Natural killer cell treated with Interleukin-12 subunit alpha and Interleukin-12 subunit beta and Interleukin-15 and Interleukin-18, amount 100 ng/mL, for 72 hours (primary cell): ENCODE results near the gene DDOST. TPM values are rescaled to one million over a fixed set of nuclear protein-coding genes. Genes with fewer than 3 reads are reported as not detected.
"Not testable (repeated sequence)": the region's sequence is repeated elsewhere in the genome, so short reads cannot be mapped to it uniquely, and the experiment has no call there.

Experiments used
- ATAC-seq, 2 donors: fragments of 150-1000 bp; cut with Tn5 transposase in 1 of 2; sonication (Bioruptor Pico), chemical (Tn5 transposase) in 1 of 2; 2 replicates each; pipeline ENCODE4 v1.10.0; 2021
- DNase-seq: peaks from one replicate; pipeline ENCODE4 v3.0.0; 2022; ENCODE audit warnings: low spot score
- H3K27ac Mint-ChIP-seq, 2 donors: 1 replicate in 1 of 2; 2 replicates in 1 of 2; pipeline ENCODE4 v1.8.0; 2022; ENCODE audit warnings: mixed read lengths in 2 of 2, mild to moderate bottlenecking in 1 of 2, moderate library complexity in 1 of 2
- H3K27me3 Mint-ChIP-seq, 2 donors: 1 replicate in 1 of 2; 2 replicates in 1 of 2; pipeline ENCODE4 v1.8.0; 2022; ENCODE audit warnings: mixed read lengths in 2 of 2
- H3K36me3 Mint-ChIP-seq: one replicate; pipeline ENCODE4 v1.8.0; 2022; ENCODE audit warnings: mixed read lengths
- H3K4me1 Mint-ChIP-seq, 2 donors: 1 replicate in 1 of 2; 2 replicates in 1 of 2; pipeline ENCODE4 v1.8.0; 2022; ENCODE audit warnings: low read depth in 2 of 2, mixed read lengths in 2 of 2, mild to moderate bottlenecking in 1 of 2
- H3K4me3 Mint-ChIP-seq: one replicate; pipeline ENCODE4 v1.8.0; 2022; ENCODE audit warnings: mixed read lengths
- H3K9me3 Mint-ChIP-seq: 2 replicates; pipeline ENCODE4 v1.8.0; 2022; ENCODE audit warnings: mixed read lengths
- total RNA-seq, 2 donors: library from RNA; stranded (reverse); gene quantifications; one replicate each; pipeline ENCODE4 v1.2.3, GENCODE V29; 2022

Gene DDOST
- total RNA-seq, 2 donors from 2014 or later = 176 to 227 TPM

- H3K27me3 Mint-ChIP-seq = peaks cover 0 to 13% of the 10 kb centered on the region in 2 donors
- DNase-seq (no peak), ATAC-seq (no peak)
- no peaks in the 10 kb centered on the region for H3K9me3 Mint-ChIP-seq
- H3K27ac Mint-ChIP-seq = no peak overlapping the region
- no peaks in the 10 kb centered on the region for H3K36me3 Mint-ChIP-seq
- no peak overlapping the region for H3K4me3 Mint-ChIP-seq
- H3K4me1 Mint-ChIP-seq = no peaks in the 10 kb centered on the region
Measured at GRCh38 chr1:20618550-20618949, 42.6 kb downstream of the DDOST start.

- no peak for DNase-seq
- Mint-ChIP-seq H3K4me1 (no peaks in the 10 kb centered on the region), H3K36me3 (no peaks in the 10 kb centered on the region), H3K27me3 (peaks cover 0 to 15% of the 10 kb centered on the region in 2 donors), H3K4me3 (no peak overlapping the region), H3K9me3 (no peaks in the 10 kb centered on the region), H3K27ac (no peak overlapping the region)
- ATAC-seq = no peak
Measured at GRCh38 chr1:20616847-20617487, 44.2 kb downstream of the DDOST start.

GRCh38 chr1:20615946-20616846, 45.0 kb downstream of the DDOST start:
- Mint-ChIP-seq H3K4me1 (no peaks in the 10 kb centered on the region), H3K27ac (no peak overlapping the region)

GRCh38 chr1:20614131-20614579, 47.0 kb downstream of the DDOST start:
- ATAC-seq (no peak), DNase-seq (no peak)
- Mint-ChIP-seq H3K27me3 (peaks cover 0 to 13% of the 10 kb centered on the region in 2 donors), H3K9me3 (no peaks in the 10 kb centered on the region), H3K36me3 (no peaks in the 10 kb centered on the region), H3K4me3 (no peak overlapping the region), H3K27ac (peak overlapping the region in 1 of 2 donors; percentile 8), H3K4me1 (no peaks in the 10 kb centered on the region)

More at GRCh38 chr1:20615946-20616846, 45.0 kb downstream of the DDOST start:
- H3K4me3 Mint-ChIP-seq = no peak overlapping the region
- ATAC-seq = no peak
- no peaks in the 10 kb centered on the region for H3K36me3 Mint-ChIP-seq
- H3K27me3 Mint-ChIP-seq = peaks cover 0 to 15% of the 10 kb centered on the region in 2 donors
- no peaks in the 10 kb centered on the region for H3K9me3 Mint-ChIP-seq
- DNase-seq = no peak

- no peaks in the 10 kb centered on the region for H3K9me3 Mint-ChIP-seq
- H3K4me1 Mint-ChIP-seq = no peaks in the 10 kb centered on the region
- no peak for DNase-seq
- no peak overlapping the region for H3K4me3 Mint-ChIP-seq
- no peak overlapping the region for H3K27ac Mint-ChIP-seq
- H3K36me3 Mint-ChIP-seq = no peaks in the 10 kb centered on the region
- no peak for ATAC-seq
- H3K27me3 Mint-ChIP-seq = peaks cover 0 to 11% of the 10 kb centered on the region in 2 donors
Measured at GRCh38 chr1:20612221-20612746, 48.9 kb downstream of the DDOST start.

- Mint-ChIP-seq H3K27ac (no peak overlapping the region), H3K36me3 (no peaks in the 10 kb centered on the region), H3K4me3 (no peak overlapping the region), H3K4me1 (no peaks in the 10 kb centered on the region), H3K27me3 (peaks cover 0 to 8% of the 10 kb centered on the region in 2 donors), H3K9me3 (no peaks in the 10 kb centered on the region)
- DNase-seq = no peak
- ATAC-seq = no peak
Measured at GRCh38 chr1:20611652-20612051, 49.5 kb downstream of the DDOST start.

GRCh38 chr1:20610970-20611369, 50.2 kb downstream of the DDOST start:
- H3K27me3 Mint-ChIP-seq = peaks cover 0 to 5% of the 10 kb centered on the region in 2 donors
- no peak overlapping the region for H3K4me3 Mint-ChIP-seq
- ATAC-seq (no peak), DNase-seq (no peak)
- H3K27ac Mint-ChIP-seq = no peak overlapping the region
- no peaks in the 10 kb centered on the region for H3K36me3 Mint-ChIP-seq
- no peaks in the 10 kb centered on the region for H3K4me1 Mint-ChIP-seq
- no peaks in the 10 kb centered on the region for H3K9me3 Mint-ChIP-seq

GRCh38 chr1:20609541-20609940, 51.6 kb downstream of the DDOST start:
- H3K4me1 Mint-ChIP-seq = no peaks in the 10 kb centered on the region
- no peak overlapping the region for H3K4me3 Mint-ChIP-seq
- H3K9me3 Mint-ChIP-seq = no peaks in the 10 kb centered on the region
- no peaks in the 10 kb centered on the region for H3K36me3 Mint-ChIP-seq
- peaks cover 0 to 5% of the 10 kb centered on the region in 2 donors for H3K27me3 Mint-ChIP-seq
- DNase-seq = no peak
- no peak for ATAC-seq
- H3K27ac Mint-ChIP-seq = no peak overlapping the region

- not testable (repeated sequence) for H3K4me3 Mint-ChIP-seq, H3K9me3 Mint-ChIP-seq, H3K27me3 Mint-ChIP-seq
Measured at GRCh38 chr1:20606801-20607570, 54.2 kb downstream of the DDOST start.

GRCh38 chr1:20604678-20605077, 56.5 kb downstream of the DDOST start:
- Mint-ChIP-seq H3K27ac (no peak overlapping the region), H3K36me3 (no peaks in the 10 kb centered on the region), H3K4me3 (no peak overlapping the region)

More at GRCh38 chr1:20606801-20607570, 54.2 kb downstream of the DDOST start:
- H3K27ac Mint-ChIP-seq, H3K36me3 Mint-ChIP-seq, DNase-seq, ATAC-seq, H3K4me1 Mint-ChIP-seq: not testable (repeated sequence)

GRCh38 chr1:20603504-20604464, 57.4 kb downstream of the DDOST start:
- no peak overlapping the region for H3K4me3 Mint-ChIP-seq
- H3K27me3 Mint-ChIP-seq = peaks cover 0 to 3% of the 10 kb centered on the region in 2 donors
- no peak for DNase-seq
- no peaks in the 10 kb centered on the region for H3K4me1 Mint-ChIP-seq
- H3K36me3 Mint-ChIP-seq = no peaks in the 10 kb centered on the region
- no peak overlapping the region for H3K27ac Mint-ChIP-seq
- no peak for ATAC-seq
- no peaks in the 10 kb centered on the region for H3K9me3 Mint-ChIP-seq

More at GRCh38 chr1:20604678-20605077, 56.5 kb downstream of the DDOST start:
- Mint-ChIP-seq H3K4me1 (no peaks in the 10 kb centered on the region), H3K27me3 (peaks cover 0 to 3% of the 10 kb centered on the region in 2 donors), H3K9me3 (no peaks in the 10 kb centered on the region)
- DNase-seq (no peak), ATAC-seq (no peak)

- DNase-seq (no peak), ATAC-seq (no peak)
- H3K27ac Mint-ChIP-seq = no peak overlapping the region
- H3K27me3 Mint-ChIP-seq = peaks cover 0 to 3% of the 10 kb centered on the region in 2 donors
- H3K36me3 Mint-ChIP-seq = no peaks in the 10 kb centered on the region
- H3K4me3 Mint-ChIP-seq = no peak overlapping the region
- no peaks in the 10 kb centered on the region for H3K9me3 Mint-ChIP-seq
- no peaks in the 10 kb centered on the region for H3K4me1 Mint-ChIP-seq
Measured at GRCh38 chr1:20602851-20603450, 58.2 kb downstream of the DDOST start.
